Activated CD4-positive, alpha-beta T cell treated with anti-CD3 and anti-CD28 coated beads, Interleukin-2, amount 50 U/mL, for 24 hours (primary cell): ENCODE data around the gene TIAM2.

Experiments used
- DNase-seq, 2 donors: peaks; one replicate each; pipeline ENCODE4 v3.0.0-alpha.2; 2020; ENCODE audit warnings: low read depth in 1 of 2, low spot score in 1 of 2

The TIAM2 gene

DNA sequence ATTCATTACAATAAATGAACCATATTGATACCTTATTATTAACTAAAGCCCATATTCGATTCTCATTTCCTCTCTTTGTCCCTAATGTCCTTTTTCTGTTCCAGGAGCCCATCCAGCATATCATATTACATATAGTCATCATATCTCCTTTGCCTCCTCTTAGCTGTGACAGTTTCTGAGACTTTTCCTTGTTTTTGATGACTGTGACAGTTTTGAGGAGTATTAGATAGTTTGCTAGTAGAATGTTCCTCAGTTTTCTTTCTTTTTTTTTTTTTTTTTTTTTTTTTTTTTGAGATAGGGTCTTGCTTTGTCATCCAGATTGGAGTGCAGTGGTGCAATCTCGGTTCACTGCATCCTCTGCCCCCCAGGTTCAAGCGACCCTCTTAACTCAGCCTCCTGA, 61.6 kb downstream of the TIAM2 start:
- DNase-seq: no peak

DNA sequence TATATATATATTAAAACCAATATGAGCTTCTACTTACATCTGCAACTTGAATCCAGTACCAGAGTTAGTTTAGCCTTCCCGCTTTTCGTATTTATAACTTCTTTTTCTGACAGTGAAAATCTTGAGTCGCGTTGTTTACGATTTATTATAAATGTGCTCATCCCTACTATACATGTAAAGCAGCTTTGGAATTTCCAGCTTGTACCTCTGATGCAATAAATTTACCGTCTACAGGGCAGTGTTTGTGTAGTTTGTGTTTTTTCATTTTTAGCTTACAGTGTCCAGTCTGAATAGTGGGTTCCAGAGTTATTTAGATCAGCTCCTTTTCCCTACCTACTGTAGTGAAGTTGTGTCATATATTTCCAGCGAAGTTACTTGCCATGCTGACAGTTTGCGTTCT, 66.3 kb downstream of the TIAM2 start:
- no peak for DNase-seq

DNA sequence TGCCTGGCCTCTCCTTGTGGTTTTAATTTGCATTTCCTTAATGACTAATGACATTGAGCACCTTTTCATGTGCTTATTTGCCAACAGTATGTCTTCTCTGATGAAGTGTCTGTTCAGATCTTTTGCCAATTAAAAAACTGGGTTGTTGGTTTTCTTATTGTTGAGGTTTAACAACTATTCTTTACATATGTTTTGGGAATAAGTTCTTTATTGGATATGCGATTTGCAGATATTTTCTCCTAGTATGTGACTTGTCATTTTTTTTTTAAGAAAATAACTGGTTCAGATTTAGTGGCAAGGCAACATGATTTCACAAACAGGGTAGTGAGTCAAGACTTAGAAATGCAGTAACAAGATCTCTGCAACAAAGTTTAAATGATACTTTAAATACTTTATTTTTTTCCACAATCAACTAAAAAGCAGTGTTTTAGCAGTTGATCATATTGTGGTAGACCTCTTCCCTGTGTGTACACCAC, 67.8 kb downstream of the TIAM2 start:
- DNase-seq: no peak

- DNase-seq: no peak
Measured at GRCh38 chr6:155064303-155064702, 69.2 kb downstream of the TIAM2 start.

DNA sequence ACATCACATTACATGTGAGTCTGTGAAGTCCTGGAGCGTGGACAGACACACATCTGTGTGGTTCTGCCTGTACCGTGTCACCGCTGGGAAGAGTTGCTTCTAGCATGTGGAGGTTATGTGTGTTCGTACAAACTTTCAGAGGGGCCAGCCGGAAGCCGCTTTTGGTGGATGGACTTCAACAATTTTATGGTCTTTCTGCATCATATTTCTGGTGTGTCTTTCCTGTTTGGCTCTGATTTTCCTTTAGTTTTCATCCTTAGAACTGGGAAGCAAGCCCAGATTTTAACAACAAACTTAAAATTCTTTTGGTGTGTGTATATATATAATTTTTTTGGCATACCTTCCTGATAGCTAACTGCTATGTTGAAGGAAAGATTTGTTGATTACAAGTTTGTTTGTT, 71.2 kb downstream of the TIAM2 start:
- DNase-seq: no peak

DNA sequence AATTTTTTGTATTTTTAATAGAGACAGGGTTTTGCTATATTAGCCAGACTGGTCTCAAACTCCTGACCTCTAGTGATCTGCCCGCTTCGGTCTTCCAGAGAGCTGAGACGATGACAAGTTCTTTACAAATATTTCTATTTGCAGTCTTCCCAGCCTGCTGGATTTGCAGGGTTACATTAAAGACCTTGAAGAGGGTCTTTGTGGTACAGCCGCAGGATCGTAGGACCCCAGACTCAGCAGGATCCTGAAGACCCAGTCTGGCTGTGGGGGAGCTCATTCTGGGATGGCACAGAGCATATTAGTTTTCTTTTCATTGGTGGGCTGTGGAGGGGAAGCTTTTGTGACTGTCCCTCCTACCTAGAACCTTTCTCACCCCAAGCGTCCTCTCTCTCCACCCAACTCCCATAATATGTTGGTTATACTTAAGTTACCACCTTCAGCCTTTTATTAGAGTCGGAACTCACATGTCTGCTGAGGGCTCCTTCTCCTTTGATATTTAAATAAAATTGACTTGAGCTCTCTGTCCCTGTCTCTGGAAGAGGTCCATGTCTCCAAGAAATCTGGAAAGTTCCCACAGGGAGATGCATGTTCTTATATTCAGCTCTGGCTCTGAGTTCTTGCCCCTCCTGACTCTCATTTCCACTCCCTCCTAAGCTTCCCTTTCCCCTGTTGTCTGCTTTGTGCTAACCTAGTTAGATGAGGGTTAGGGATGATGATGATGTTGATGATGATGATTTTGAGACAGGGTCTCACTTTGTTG, 72.0 kb downstream of the TIAM2 start:
- no peak for DNase-seq

DNA sequence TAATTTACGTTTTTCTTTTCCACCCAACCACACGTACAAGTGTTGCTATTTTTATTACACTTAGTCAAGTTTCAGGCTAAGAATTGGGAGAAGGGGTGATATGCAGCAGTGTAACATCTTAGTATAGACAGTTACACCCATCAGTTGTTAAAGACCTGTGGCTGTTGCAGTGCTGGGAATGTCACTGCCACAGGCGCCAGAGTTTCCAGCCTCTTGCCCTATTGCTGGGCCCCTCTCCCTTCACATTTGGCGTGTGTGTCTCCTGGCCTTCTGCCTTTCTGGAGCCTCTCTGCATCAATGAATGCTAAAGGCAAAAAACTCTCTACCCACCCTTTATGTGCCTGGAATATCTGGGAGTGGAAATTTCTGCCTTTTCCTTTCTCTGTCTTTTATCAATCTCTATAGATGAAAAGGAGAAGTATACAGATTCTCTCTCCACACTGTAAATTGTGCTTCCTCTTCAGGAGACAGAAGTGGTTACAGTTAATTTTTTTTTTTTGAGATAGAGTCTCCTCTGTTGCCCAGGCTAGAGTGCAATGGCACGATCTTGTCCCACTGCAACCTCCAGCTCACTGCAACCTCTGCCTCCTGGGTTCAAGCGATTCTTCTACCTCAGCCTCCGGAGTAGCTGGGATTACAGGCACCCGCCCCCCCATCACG, 73.0 kb downstream of the TIAM2 start:
- DNase-seq: no peak

- no peak for DNase-seq
Measured at GRCh38 chr6:155069543-155069942, 74.4 kb downstream of the TIAM2 start.

DNA sequence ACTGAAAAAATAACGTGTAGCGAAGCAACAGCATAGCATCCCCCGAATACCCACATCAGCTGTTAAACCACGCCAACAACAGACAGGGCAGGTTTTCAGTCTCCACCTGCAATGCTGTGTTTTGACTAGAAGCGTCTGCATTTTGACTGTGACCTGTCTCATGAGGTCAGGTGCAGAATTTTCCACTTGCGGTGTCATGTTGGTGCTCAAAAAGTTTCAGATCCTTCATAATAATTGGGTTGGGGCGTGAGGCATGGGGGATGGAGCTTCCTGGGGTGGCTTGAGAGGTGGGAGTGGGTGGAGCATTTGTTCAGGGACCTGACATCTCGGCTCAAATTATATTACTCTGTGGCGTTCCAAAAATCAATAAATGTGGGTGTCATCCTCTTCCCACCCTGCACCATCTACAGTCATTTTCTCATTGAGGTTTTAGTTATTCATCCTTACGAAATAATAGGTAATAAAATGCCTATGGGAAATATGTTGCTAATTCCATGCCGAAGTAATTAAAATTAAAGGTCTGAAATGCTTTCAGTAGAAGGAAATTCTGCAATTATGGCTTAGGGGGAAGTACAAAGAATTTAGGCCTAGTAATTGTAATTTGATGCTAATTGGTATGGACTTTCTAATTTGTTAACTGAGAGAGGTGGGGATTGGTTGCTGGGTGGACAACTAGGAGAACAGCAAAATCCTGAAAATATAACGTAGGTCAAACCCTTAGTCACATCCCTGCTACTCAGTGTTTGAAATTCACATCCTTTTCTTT, 81.0 kb downstream of the TIAM2 start:
- no peak for DNase-seq

- no peak for DNase-seq
Measured at GRCh38 chr6:155077331-155077730, 82.2 kb downstream of the TIAM2 start.

DNA sequence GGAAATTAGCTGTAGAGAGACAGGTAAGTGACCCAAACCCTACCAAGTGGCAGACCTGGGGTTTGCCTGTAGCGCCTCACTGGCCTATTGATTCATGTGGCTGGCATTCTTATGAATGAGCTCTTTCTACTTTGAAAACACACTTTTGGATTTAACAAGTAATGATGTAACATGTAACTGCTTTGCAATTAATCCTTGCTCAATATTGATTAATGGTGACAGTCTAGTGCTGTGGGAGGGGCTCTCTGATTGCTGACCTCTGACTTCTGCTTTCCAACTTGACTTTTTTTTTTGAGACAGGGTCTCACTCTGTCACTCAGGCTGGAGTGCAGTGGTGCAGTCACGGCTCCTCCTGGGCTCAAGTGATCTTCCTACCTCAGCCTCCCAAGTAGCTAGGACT, 82.7 kb downstream of the TIAM2 start:
- DNase-seq: no peak

GRCh38 chr6:155078331-155078745, 83.2 kb downstream of the TIAM2 start:
- DNase-seq: no peak

GRCh38 chr6:155079985-155080452, 84.9 kb downstream of the TIAM2 start:
- DNase-seq: no peak

DNA sequence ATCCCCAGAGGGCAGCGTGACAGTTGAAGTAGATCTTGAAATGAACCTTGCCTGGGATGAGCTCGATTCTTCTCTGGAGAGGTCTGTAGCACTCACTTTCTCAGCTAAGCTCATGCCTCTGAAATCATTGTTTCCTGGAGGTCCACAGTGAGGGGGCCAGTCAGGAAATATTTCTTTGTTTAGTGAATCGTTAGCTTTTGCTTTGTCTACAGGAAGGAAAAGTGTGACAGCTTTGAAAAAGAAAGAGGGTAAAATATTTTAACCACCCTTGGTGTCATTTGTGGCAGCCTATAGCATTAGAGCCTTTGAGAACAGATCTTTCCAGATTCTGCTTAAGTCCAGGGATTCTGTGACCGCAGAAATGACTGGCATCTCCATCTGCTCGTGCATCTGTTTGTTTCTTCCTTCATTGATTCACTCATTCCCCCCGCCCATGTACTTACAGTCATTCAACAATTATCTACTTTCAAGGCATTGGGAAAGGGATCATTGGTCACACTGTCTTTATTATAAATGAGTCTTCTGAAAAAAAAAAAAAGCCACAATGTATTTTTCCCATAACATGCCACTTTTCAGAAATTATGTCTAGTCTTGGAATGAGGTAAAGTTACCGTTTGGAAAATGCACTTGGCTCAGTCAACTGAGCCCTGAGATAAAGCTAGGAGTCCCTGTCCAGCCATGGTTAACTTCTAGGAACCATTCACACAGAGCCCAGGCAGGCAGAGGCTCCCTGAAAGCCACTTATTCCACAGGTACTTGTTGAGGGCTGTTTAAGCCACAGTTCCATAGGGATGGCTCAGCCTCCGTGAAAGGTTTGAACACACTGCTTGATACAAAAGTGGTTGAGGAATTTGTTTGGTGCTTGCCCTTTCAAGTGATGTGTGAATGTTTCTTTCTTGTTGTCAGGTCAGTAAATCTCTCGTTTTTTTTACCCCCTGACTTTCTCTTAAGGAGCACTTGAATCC, 86.0 kb downstream of the TIAM2 start:
- no peak for DNase-seq

DNA sequence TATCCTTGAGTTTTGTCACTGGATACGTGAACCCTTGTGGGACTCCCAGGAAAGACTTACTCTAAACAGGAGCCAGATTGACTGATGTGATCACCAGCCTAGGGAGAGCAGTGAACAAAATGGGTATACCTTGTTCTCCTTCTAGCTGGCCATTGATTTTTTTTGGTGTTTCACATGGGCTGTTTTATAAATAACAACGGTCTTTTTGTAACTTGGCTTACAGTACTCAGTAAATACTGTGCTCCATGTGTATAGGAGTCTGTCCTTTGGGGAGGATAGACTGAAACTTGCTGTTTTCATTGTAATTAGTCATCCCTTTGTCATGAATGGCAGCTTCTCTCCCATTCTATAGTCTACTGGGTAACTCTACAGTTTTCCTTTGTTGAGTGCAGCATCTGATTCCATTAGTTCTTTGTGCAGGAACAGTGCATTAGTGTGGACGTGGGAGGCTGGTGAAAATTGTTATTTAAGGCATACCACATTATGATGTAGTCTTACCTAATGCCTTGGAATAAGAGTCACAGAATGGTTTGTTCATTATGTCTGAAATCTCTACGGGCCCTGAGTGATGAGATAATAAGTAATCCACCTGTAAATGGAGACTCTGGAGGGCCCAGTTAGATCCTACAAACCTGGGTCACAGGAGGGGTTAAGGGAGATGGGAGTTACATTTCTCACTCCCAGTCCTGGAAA, 89.5 kb downstream of the TIAM2 start:
- DNase-seq: no peak

- DNase-seq: no peak
Measured at GRCh38 chr6:155085582-155086257, 90.6 kb downstream of the TIAM2 start.

DNA sequence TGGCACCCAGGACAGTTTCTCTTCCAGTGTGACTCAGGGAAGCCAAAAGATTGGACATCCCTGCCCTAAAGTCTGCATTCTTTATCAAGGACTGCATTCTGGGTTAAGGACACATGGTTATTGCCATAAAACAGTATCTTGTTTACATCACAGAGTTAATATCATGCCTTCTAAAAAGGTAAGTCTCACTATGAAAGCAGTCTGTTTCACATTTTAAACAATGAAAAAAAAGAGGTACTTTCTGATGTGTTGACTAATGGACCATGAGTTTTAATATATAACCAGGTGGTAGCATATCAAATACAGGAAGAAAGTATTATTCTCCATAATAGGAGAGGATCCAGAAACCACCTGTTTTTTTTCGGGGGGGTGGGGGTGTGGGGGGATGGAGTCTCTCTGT, 93.7 kb downstream of the TIAM2 start:
- no peak for DNase-seq

DNA sequence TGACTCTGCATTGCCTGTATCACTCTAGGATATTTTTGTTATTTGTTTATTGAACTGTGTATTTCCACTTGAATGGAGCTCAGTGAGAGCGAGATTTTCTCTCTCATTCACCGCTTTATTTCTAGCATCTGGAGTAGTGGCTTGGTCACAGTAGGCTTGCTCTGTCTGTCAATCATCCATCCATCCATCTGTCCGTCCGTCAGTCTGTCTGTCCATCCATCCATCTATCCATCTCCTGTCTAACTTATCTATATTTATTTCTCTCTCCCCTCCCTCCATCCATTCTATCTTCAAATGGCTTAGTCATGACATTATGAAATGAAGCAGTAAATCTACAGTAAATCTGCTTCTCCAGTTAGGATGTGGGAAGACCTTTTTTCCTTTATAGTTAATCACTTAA, 94.6 kb downstream of the TIAM2 start:
- no peak for DNase-seq

GRCh38 chr6:155090166-155090565, 95.1 kb downstream of the TIAM2 start:
- DNase-seq: no peak

DNA sequence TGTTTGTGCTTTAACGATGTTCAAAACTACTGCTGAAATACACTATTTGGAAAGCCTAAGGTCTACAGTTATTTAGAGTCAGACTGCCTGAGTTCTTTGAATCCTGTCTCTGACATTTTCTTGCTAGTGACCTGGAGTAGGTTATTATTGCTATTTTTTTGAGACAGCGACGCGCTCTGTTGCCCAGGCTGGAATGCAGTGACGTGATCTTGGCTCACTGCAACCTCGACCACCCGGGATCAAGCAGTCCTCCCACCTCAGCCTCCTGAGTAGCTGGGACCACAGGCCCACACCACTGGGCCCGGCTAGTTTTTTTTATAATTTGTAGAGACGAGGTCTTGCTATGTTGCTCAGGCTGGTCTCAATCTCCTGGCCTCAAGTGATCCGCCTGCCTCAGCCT, 96.6 kb downstream of the TIAM2 start:
- no peak for DNase-seq
